Measurements from ENCODE around the gene ZDHHC17.
"Not testable (repeated sequence)": the region's sequence is repeated elsewhere in the genome, so short reads cannot be mapped to it uniquely, and the experiment has no call there.

Gene ZDHHC17

GRCh38 chr12:76763746-76764675 is at the start of gene ZDHHC17:
Gene ZDHHC17 (plus strand): TSS chr12:76764115. CDS start chr12:76764237, 122 bp downstream.
- peak; percentile 99 for DNase-seq

- DNase-seq = no peak
Measured at GRCh38 chr12:76714415-76714814, 49.5 kb upstream of the ZDHHC17 start.

GRCh38 chr12:76714861-76715260 is 49.1 kb upstream of the ZDHHC17 start:
- DNase-seq = no peak

- DNase-seq = no peak
Measured at GRCh38 chr12:76715332-76715731, 48.6 kb upstream of the ZDHHC17 start.

- no peak for DNase-seq
Measured at GRCh38 chr12:76717314-76717713, 46.6 kb upstream of the ZDHHC17 start.

GRCh38 chr12:76719171-76720041 is 44.5 kb upstream of the ZDHHC17 start:
- DNase-seq = no peak

GRCh38 chr12:76720068-76720467 is 43.8 kb upstream of the ZDHHC17 start:
- DNase-seq = no peak

- DNase-seq = no peak
Measured at GRCh38 chr12:76726626-76727025, 37.3 kb upstream of the ZDHHC17 start.

GRCh38 chr12:76732188-76732587 is 31.7 kb upstream of the ZDHHC17 start:
- not testable (repeated sequence) for DNase-seq

GRCh38 chr12:76737689-76738088 is 26.2 kb upstream of the ZDHHC17 start:
- DNase-seq = not testable (repeated sequence)

- peak; percentile 28 for DNase-seq
Measured at GRCh38 chr12:76738824-76739579, 24.9 kb upstream of the ZDHHC17 start.

- no peak for DNase-seq
Measured at GRCh38 chr12:76739896-76740295, 24.0 kb upstream of the ZDHHC17 start.

GRCh38 chr12:76740501-76740900 is 23.4 kb upstream of the ZDHHC17 start:
- DNase-seq = no peak

GRCh38 chr12:76745343-76745742 is 18.6 kb upstream of the ZDHHC17 start:
- no peak for DNase-seq

GRCh38 chr12:76746516-76746915 is 17.4 kb upstream of the ZDHHC17 start:
- no peak for DNase-seq

- peak; percentile 41 for DNase-seq
Measured at GRCh38 chr12:76747245-76747644, 16.7 kb upstream of the ZDHHC17 start.

- DNase-seq = no peak
Measured at GRCh38 chr12:76755829-76756379, 8.0 kb upstream of the ZDHHC17 start.

GRCh38 chr12:76757694-76758093 is 6.2 kb upstream of the ZDHHC17 start:
- DNase-seq = no peak

GRCh38 chr12:76762601-76762980 is 1.3 kb upstream of the ZDHHC17 start:
- DNase-seq = peak; percentile 21

- peak; percentile 64 for DNase-seq
Measured at GRCh38 chr12:76764856-76765255, 941 bp downstream of the ZDHHC17 start.

- no peak for DNase-seq
Measured at GRCh38 chr12:76765598-76765997, 1.7 kb downstream of the ZDHHC17 start.

GRCh38 chr12:76766161-76766560 is 2.2 kb downstream of the ZDHHC17 start:
- no peak for DNase-seq

GRCh38 chr12:76768576-76768975 is 4.7 kb downstream of the ZDHHC17 start:
- no peak for DNase-seq
